Renal cortical epithelial cell (primary cell): ENCODE data around the gene PCDHB8. TPM values are rescaled to one million over a fixed set of nuclear protein-coding genes. Genes with fewer than 3 reads are reported as not detected.

Source experiments
- total RNA-seq: library from RNA; depleted of rRNA; stranded (reverse); fragments of >200 nt; gene quantifications from 2 replicates; pipeline ENCODE4 v1.2.3, GENCODE V29; 2014

The PCDHB8 gene
- total RNA-seq, 1 donor from 2014 or later = 0.55 TPM

Other genes starting within 250 kb of the PCDHB8 start
- gene PCDHAC2, start 211.3 kb upstream of the PCDHB8 start, total RNA-seq = 1.0 and 1.1 TPM in 2 replicates
- under 0.01 TPM in 1 of 2 replicates, not detected in the other for gene PCDHB1, start 126.4 kb upstream of the PCDHB8 start, total RNA-seq
- 1.6 and 10.1 TPM in 2 replicates for gene PCDHB2, start 83.2 kb upstream of the PCDHB8 start, total RNA-seq
- 0.52 and 2.9 TPM in 2 replicates for gene PCDHB3, start 77.3 kb upstream of the PCDHB8 start, total RNA-seq
- gene PCDHB4, start 56.0 kb upstream of the PCDHB8 start, total RNA-seq = 0.35 and 1.4 TPM in 2 replicates
- gene PCDHB5, start 42.6 kb upstream of the PCDHB8 start, total RNA-seq = 0.35 and 10.0 TPM in 2 replicates
- 0.17 and 0.40 TPM in 2 replicates for gene PCDHB6, start 27.7 kb upstream of the PCDHB8 start, total RNA-seq
- under 0.01 and 0.85 TPM in 2 replicates for gene PCDHB7, start 5.1 kb upstream of the PCDHB8 start, total RNA-seq
- gene PCDHB16, start 4.6 kb downstream of the PCDHB8 start, total RNA-seq = 0.17 and 1.4 TPM in 2 replicates
- gene PCDHB9, start 9.4 kb downstream of the PCDHB8 start, total RNA-seq = 0.17 and 0.60 TPM in 2 replicates
- gene PCDHB10, start 14.6 kb downstream of the PCDHB8 start, total RNA-seq = 0.35 and 0.85 TPM in 2 replicates
- 0.17 and 1.6 TPM in 2 replicates for gene PCDHB11, start 21.8 kb downstream of the PCDHB8 start, total RNA-seq
- gene PCDHB12, start 30.9 kb downstream of the PCDHB8 start, total RNA-seq = 1.2 TPM in 1 of 2 replicates, not detected in the other
- 0.17 and 2.9 TPM in 2 replicates for gene PCDHB13, start 36.1 kb downstream of the PCDHB8 start, total RNA-seq
- gene PCDHB14, start 45.6 kb downstream of the PCDHB8 start, total RNA-seq = 0.35 and 3.5 TPM in 2 replicates
- gene PCDHB15, start 67.6 kb downstream of the PCDHB8 start, total RNA-seq = under 0.01 and 1.3 TPM in 2 replicates
- 0.20 and 1.0 TPM in 2 replicates for gene SLC25A2, start 126.3 kb downstream of the PCDHB8 start, total RNA-seq
- gene TAF7, start 143.0 kb downstream of the PCDHB8 start, total RNA-seq = 68.9 and 99.9 TPM in 2 replicates
- under 0.01 and 0.80 TPM in 2 replicates for gene PCDHGA1, start 152.7 kb downstream of the PCDHB8 start, total RNA-seq
- gene PCDHGA2, start 161.0 kb downstream of the PCDHB8 start, total RNA-seq = 1.2 and 3.1 TPM in 2 replicates
- gene PCDHGA3, start 166.0 kb downstream of the PCDHB8 start, total RNA-seq = 0.17 and 1.0 TPM in 2 replicates
- 0.35 and 4.0 TPM in 2 replicates for gene PCDHGB1, start 172.3 kb downstream of the PCDHB8 start, total RNA-seq
- 0.87 and 2.1 TPM in 2 replicates for gene PCDHGA4, start 177.2 kb downstream of the PCDHB8 start, total RNA-seq
- gene PCDHGB2, start 182.2 kb downstream of the PCDHB8 start, total RNA-seq = 0.35 and 2.7 TPM in 2 replicates
- under 0.01 and 1.3 TPM in 2 replicates for gene PCDHGA5, start 186.4 kb downstream of the PCDHB8 start, total RNA-seq
- 0.52 and 2.3 TPM in 2 replicates for gene PCDHGB3, start 192.5 kb downstream of the PCDHB8 start, total RNA-seq
- gene PCDHGA6, start 196.1 kb downstream of the PCDHB8 start, total RNA-seq = 0.69 and 2.1 TPM in 2 replicates
- gene PCDHGA7, start 205.0 kb downstream of the PCDHB8 start, total RNA-seq = 0.52 and 2.3 TPM in 2 replicates
- 4.9 and 12.5 TPM in 2 replicates for gene PCDHGB4, start 209.9 kb downstream of the PCDHB8 start, total RNA-seq
- gene PCDHGA8, start 214.8 kb downstream of the PCDHB8 start, total RNA-seq = 0.69 and 1.6 TPM in 2 replicates
- gene PCDHGB5, start 220.2 kb downstream of the PCDHB8 start, total RNA-seq = 9.4 and 17.8 TPM in 2 replicates
- gene PCDHGA9, start 225.0 kb downstream of the PCDHB8 start, total RNA-seq = 0.52 and 3.2 TPM in 2 replicates
- 1.0 and 2.3 TPM in 2 replicates for gene PCDHGB6, start 230.2 kb downstream of the PCDHB8 start, total RNA-seq
- gene PCDHGA10, start 235.2 kb downstream of the PCDHB8 start, total RNA-seq = 0.52 and 5.1 TPM in 2 replicates
- 1.7 and 10.4 TPM in 2 replicates for gene PCDHGB7, start 239.9 kb downstream of the PCDHB8 start, total RNA-seq
- 1.4 and 3.1 TPM in 2 replicates for gene PCDHGA11, start 243.3 kb downstream of the PCDHB8 start, total RNA-seq